ENCODE results near the gene A4GALT.
"Not testable (repeated sequence)": the region's sequence is repeated elsewhere in the genome, so short reads cannot be mapped to it uniquely, and the experiment has no call there.

The A4GALT gene

GRCh38 chr22:42740320-42740719, 19.6 kb upstream of the A4GALT start:
- DNase-seq, result not testable (repeated sequence)

DNA sequence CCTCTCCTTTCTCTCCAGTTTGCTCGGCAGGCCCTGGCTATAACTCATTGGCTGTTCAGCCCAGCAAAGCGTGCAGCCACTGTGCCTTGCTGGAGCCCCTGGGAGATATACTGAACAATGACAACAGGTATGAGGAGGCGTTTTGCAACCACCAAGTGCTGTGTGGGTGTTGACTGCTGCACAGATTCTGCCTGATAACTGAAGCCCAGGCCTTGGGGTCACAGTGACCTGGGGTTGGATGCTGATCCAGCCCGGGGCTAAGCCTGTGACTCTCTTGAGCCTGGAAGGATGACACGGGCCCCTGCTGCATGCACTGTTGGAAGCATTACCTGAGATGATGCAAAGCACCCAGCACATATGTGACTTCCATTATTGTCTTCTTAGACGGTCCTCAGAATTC, 13.7 kb upstream of the A4GALT start:
- no peak for DNase-seq

- not testable (repeated sequence) for DNase-seq
These were observed 12.7 kb upstream of the A4GALT start for GRCh38 chr22:42733394-42733793.

GRCh38 chr22:42732081-42732480, 11.4 kb upstream of the A4GALT start:
- DNase-seq, result no peak

DNA sequence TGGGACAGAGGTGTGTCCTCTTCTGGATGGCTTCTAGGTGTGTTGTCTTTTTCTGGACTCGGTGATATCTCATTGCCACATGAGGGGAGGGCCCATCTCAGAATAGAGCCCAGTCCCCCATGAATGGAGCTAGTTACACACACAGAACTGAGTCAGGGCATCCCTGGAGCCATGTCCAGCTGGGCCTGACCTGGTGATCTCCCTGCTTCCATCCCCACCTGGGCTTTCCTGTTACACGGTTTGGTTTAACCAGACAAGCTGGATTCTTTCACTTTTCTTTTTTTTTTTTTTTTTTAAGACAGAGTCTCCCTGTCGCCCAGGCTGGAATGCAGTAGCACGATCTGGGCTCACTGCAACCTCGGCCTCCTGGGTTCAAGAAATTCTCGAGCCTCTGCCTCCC, 6.1 kb upstream of the A4GALT start:
- DNase-seq, result no peak

DNA sequence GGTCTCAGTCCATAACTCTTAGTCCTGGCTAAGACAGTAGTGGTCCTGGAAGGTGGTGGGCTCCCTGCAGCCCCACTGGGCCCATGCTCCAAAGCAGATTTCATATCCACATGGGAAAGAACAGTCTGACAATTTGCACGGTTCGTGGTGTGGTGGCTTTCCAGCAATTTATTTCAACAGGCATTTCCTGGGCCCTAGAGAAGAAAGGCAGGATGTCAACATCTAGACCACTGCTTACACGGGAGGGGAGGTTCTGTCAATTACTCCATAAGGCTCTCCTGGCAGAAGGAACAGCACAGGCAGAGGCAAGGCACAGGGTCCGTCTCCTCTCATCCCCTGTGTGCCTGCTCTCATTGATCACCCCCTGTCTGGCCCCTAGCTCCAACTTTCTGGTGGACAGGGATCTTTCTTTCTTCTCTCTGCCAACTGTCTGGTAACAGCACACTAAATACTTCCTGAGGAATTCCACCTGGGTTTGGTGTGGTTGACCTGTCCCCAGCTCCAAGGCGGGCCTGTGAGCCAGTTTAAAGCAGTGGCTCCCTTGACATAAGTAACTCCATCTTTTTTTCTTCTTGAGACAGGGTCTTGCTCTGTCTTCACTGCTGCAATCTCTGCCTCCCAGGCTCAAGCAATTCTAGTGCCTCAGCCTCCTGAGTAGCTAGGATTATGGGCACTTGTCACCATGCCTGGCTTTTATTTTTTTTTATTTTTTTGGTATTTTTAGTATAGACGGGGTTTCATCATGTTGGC, 5.1 kb upstream of the A4GALT start:
- DNase-seq, result no peak

DNA sequence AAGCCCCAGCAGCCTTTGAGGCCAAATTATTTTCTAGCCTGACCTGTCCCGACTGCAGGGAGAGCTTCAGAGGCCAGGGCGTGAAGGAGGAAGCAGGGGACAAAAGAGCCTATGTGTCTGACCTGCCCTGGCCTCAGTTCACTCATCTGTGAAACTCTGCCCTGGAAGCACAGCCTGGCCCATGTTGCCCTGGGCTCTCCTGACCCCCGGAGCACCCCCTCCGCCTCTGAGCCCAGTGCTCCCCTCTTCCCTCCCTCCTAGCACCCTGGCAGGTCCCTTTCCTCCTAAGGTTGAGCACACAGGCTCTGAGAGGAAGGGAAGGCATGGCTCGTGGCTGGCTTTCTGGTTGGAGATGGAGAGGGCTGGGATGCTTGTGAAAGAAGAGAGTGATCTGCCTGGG, 3.4 kb upstream of the A4GALT start:
- no peak for DNase-seq

GRCh38 chr22:42721045-42721434, 370 bp upstream of the A4GALT start:
- no peak for DNase-seq

GRCh38 chr22:42719656-42720262, 911 bp downstream of the A4GALT start:
- no peak for DNase-seq

DNA sequence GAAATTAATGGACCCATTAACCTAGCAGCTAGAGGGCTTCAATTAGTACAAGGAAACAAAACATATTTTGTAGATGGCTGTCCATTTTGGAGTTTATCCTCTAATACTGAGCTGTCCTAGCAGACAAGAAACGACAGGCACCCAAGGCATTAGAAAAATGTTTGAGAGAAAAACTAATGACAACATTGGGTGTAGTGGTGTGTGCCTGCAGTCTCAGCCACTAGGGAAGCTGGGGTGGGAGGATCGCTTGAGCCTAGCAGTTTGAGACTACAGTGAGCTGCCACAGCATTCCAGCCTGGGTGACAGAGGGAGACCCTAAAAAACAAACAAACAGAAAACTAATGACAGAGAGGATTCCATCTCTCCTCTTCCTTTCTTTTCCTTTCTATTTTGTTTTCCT, 1.5 kb downstream of the A4GALT start:
- DNase-seq, result no peak

- DNase-seq, result no peak
These were observed 3.3 kb downstream of the A4GALT start for GRCh38 chr22:42717197-42717928.

DNA sequence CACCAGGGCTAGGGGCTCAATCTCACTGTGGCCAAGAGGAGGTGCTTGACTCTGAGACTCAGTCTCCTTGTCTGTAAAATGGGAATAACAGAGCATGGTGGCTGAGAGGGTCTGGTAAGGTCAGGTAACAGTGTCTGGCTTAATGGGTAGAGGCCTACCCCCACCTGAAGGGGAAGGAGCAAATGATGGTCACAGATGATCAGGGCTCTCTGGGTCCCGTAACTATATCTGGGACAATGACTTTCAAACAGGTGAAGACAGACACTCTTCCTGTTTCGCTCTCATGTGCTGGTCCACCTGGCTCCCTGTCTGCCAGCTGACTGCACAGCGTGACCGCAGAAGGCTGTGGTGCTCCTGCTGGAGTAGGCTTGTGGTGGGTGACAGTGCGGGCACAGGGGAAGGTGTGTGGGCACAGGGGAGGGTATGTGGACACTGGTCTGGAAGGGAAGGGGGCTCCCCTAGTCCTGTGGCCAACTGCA, 4.0 kb downstream of the A4GALT start:
- DNase-seq, result no peak

GRCh38 chr22:42716221-42716620, 4.4 kb downstream of the A4GALT start:
- no peak for DNase-seq

DNA sequence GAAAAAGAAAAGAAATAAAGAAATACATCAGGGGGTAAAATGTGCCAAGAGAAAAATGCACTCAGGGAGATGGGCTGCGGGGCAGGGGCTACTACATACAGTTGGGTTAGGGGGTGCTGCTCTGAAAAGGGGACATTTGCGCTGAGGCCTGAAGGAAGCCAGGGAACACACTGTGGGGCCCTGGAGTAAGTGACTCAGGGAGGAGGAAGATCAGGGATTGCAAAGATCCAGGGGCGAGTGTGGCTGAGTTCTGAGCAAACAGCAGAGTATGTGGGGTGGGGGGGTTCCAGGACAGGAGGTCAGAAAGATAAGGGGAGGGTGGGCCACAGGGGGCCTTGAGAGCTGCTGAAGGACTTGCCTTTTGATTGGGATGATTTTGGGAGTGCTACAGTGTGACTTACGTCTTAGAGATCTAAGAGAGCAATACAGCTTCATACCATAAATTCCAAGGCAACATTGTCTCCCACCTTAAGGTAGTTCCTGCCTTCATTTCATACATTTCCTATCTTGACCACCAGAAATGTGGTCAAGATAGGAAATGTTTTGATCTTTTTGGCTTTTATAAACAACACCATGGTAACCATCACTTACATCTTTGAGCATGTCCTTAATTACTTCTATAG, 5.8 kb downstream of the A4GALT start:
- DNase-seq, result no peak

GRCh38 chr22:42714308-42714707, 6.4 kb downstream of the A4GALT start:
- DNase-seq, result no peak

GRCh38 chr22:42711895-42712837, 8.5 kb downstream of the A4GALT start:
- no peak for DNase-seq

DNA sequence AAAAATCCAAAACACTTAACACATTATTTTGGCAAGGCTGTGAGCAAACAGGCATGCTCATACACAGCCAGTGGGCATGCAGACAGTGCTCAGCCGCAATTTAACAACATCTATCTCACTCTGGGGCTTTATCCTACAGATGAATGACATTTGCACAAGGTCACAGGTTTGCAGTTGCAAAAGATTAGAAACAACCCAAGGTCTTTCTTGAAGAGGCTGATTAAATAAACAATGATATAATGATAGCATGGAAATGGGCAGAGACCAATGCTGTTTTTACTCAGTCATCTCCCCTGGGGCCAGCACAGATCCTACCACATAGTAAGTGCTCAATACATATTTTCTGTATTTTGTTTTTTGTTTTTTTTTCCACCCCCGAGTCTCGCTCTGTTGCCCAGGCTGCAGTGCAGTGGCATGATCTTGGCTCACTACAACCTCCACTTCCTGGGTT, 9.4 kb downstream of the A4GALT start:
- no peak for DNase-seq

DNA sequence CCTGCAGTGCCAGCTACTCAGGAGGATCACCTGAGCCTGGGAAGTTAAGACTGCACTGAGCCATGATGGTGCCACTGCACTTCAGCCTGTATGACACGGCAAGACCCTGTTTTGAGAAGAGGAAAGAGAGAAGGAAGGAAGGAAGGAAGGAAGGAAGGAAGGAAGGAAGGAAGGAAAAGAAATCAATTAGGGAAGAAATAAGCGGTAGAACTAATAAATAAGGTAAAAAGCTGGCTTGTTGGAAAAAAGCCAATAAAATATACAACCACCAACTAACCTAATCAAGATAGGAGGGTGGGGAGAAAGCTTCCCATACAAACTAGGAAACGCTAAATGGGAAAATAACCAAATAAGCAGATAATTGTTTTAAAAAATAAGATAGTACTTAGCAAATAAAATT, 12.3 kb downstream of the A4GALT start:
- DNase-seq, result no peak

GRCh38 chr22:42707496-42707895, 13.2 kb downstream of the A4GALT start:
- DNase-seq, result no peak

GRCh38 chr22:42704896-42705295, 15.8 kb downstream of the A4GALT start:
- DNase-seq, result no peak

DNA sequence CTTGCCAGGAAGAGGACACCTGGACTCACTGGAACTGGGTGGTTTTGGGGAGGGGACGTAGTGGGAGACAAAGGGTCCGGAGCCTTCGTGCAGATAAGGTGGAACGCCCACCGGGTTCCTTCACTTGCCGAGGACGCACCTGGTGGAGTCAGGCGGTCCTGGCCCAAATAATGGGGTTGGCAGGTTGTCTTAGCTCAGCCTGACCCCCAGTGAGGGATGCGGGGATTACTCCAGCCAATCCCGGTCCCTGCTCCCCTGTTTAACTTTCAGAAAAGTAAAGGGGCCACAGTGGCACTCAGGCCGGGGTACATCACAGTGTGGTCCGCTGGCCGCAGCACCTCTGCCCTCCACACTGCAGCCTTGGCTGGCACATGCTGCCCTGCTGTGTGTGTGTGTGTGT, 18.0 kb downstream of the A4GALT start:
- no peak for DNase-seq

- DNase-seq, result no peak
These were observed 19.0 kb downstream of the A4GALT start for GRCh38 chr22:42701694-42702093.

Data from NCI-H526 treated with DMSO at 0.1 percent for 48 hours (cell line).